Esophagus squamous epithelium (tissue), 4 donors: ENCODE results near the gene MEPE.

Source experiments
- CTCF ChIP-seq, 6 experiments: fragments of 450-650 bp in 4 of 6; fragments of 200-600 bp in 2 of 6; sonication (generic) in 2 of 6; IDR thresholded peaks; one replicate each; pipeline ENCODE4 v1.5.1; 2016 to 2019; ENCODE audit warnings: antibody characterized with exemption in 6 of 6, mild to moderate bottlenecking in 4 of 6, moderate library complexity in 4 of 6
- POLR2A ChIP-seq, 4 donors: fragments of 450-650 bp; IDR thresholded peaks; one replicate each; pipeline ENCODE4 v1.6.1; 2017; ENCODE audit warnings: antibody characterized with exemption in 4 of 4, mild to moderate bottlenecking in 4 of 4, moderate library complexity in 3 of 4

- TF ChIP-seq CTCF (IDR thresholded peaks at IDR 0.05) = no peak
- no peak for TF ChIP-seq POLR2A (IDR thresholded peaks at IDR 0.05)
Observed at GRCh38 chr4:87868522-87868921, 35.8 kb downstream of the MEPE start.
